HEK293T (cell line): ENCODE data around the gene MCM9.

Experiments used
- BHLHE40 ChIP-seq: fragments of 450-650 bp; IDR thresholded peaks from 2 replicates; pipeline ENCODE4 v1.6.1; 2016; ENCODE audit warnings: mild to moderate bottlenecking, moderate library complexity, borderline replicate concordance
- CTBP1 ChIP-seq: fragments of 450-650 bp; IDR thresholded peaks from 2 replicates; pipeline ENCODE4 v1.6.1; 2016; ENCODE audit warnings: borderline replicate concordance
- ELF4 ChIP-seq: fragments of 450-650 bp; IDR thresholded peaks from 2 replicates; pipeline ENCODE4 v1.6.1; 2017; ENCODE audit warnings: antibody characterized with exemption
- FOXA1 ChIP-seq: fragments of 450-650 bp; IDR thresholded peaks from 2 replicates; pipeline ENCODE4 v1.6.1; 2016; ENCODE audit warnings: mild to moderate bottlenecking
- FOXK2 ChIP-seq: fragments of 450-650 bp; IDR thresholded peaks from 2 replicates; pipeline ENCODE4 v1.6.1; 2016; ENCODE audit warnings: mild to moderate bottlenecking
- FOXM1 ChIP-seq: fragments of 450-650 bp; IDR thresholded peaks from 2 replicates; pipeline ENCODE4 v1.6.1; 2017; ENCODE audit warnings: mild to moderate bottlenecking, borderline replicate concordance
- HDGF ChIP-seq: fragments of 450-650 bp; IDR thresholded peaks from 2 replicates; pipeline ENCODE4 v1.6.1; 2017; ENCODE audit warnings: antibody characterized with exemption, borderline replicate concordance
- LEF1 ChIP-seq: fragments of 450-650 bp; IDR thresholded peaks from 2 replicates; pipeline ENCODE4 v1.6.1; 2017; ENCODE audit warnings: mild to moderate bottlenecking, borderline replicate concordance
- NFRKB ChIP-seq: fragments of 450-650 bp; IDR thresholded peaks from 2 replicates; pipeline ENCODE4 v1.6.1; 2016; ENCODE audit warnings: mild to moderate bottlenecking, moderate library complexity
- SP1 ChIP-seq: fragments of 450-650 bp; IDR thresholded peaks from 2 replicates; pipeline ENCODE4 v1.6.1; 2017
- SUZ12 ChIP-seq: fragments of 450-650 bp; IDR thresholded peaks from 2 replicates; pipeline ENCODE4 v1.6.1; 2016; ENCODE audit warnings: mild to moderate bottlenecking
- TARDBP ChIP-seq: fragments of 450-650 bp; IDR thresholded peaks from 2 replicates; pipeline ENCODE4 v1.6.1; 2016
- ZNF384 ChIP-seq: fragments of 450-650 bp; IDR thresholded peaks from 2 replicates; pipeline ENCODE4 v1.6.1; 2016
- TF ChIP-seq, protein P1 (sequence below): fragments of 450-650 bp; IDR thresholded peaks from 2 replicates; pipeline ENCODE4 v1.6.1; 2016

- TF ChIP-seq FOXM1 (no peak), BHLHE40 (no peak), TARDBP (no peak), HDGF (no peak), SUZ12 (no peak), FOXK2 (no peak), SP1 (no peak), ELF4 (no peak), FOXA1 (no peak), CTBP1 (no peak), NFRKB (no peak), LEF1 (no peak), ZNF384 (no peak)
- TF ChIP-seq, protein P1, sequence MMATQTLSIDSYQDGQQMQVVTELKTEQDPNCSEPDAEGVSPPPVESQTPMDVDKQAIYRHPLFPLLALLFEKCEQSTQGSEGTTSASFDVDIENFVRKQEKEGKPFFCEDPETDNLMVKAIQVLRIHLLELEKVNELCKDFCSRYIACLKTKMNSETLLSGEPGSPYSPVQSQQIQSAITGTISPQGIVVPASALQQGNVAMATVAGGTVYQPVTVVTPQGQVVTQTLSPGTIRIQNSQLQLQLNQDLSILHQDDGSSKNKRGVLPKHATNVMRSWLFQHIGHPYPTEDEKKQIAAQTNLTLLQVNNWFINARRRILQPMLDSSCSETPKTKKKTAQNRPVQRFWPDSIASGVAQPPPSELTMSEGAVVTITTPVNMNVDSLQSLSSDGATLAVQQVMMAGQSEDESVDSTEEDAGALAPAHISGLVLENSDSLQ = no peak
Measured at GRCh38 chr6:118786596-118787453, 148.1 kb downstream of the MCM9 start.
